Placental pericyte (primary cell): ENCODE results near the gene CLDN18. TPM values are rescaled to one million over a fixed set of nuclear protein-coding genes. Genes with fewer than 3 reads are reported as not detected.

Experiments
- total RNA-seq: library from RNA; depleted of rRNA; stranded (reverse); fragments of >200 nt; gene quantifications from 2 replicates; pipeline ENCODE4 v1.2.3, GENCODE V29; 2012

CLDN18 gene
- total RNA-seq = not detected in 2 replicates

GRCh38 chr3:138009476-138010272 lies at the start of gene CLDN18:
CLDN18 (plus strand) TSS chr3:138010165; CDS start chr3:138010226, 61 bp downstream.

Other genes starting within 250 kb of the CLDN18 start
- gene SOX14, start 245.8 kb upstream of the CLDN18 start, total RNA-seq = not detected in 2 replicates
- gene DZIP1L, start 105.4 kb downstream of the CLDN18 start, total RNA-seq = 20.8 and 45.2 TPM in 2 replicates
- gene A4GNT, start 122.2 kb downstream of the CLDN18 start, total RNA-seq = not detected in 2 replicates
- gene DBR1, start 164.8 kb downstream of the CLDN18 start, total RNA-seq = 5.9 and 19.2 TPM in 2 replicates
- 49.5 and 59.0 TPM in 2 replicates for gene ARMC8, start 177.1 kb downstream of the CLDN18 start, total RNA-seq